CD4-positive, alpha-beta T cell treated with Interleukin-15 for 1 hour (primary cell): Measurements from ENCODE around the gene MAG.
"Not testable (repeated sequence)": the region's sequence is repeated elsewhere in the genome, so short reads cannot be mapped to it uniquely, and the experiment has no call there.

ENCODE experiments used
- DNase-seq: peaks from one replicate; pipeline ENCODE4 v3.0.0-alpha.2; 2020

The MAG gene

GRCh38 chr19:35346193-35347052 is 54.5 kb downstream of the MAG start:
- DNase-seq: peak; percentile 85

DNA sequence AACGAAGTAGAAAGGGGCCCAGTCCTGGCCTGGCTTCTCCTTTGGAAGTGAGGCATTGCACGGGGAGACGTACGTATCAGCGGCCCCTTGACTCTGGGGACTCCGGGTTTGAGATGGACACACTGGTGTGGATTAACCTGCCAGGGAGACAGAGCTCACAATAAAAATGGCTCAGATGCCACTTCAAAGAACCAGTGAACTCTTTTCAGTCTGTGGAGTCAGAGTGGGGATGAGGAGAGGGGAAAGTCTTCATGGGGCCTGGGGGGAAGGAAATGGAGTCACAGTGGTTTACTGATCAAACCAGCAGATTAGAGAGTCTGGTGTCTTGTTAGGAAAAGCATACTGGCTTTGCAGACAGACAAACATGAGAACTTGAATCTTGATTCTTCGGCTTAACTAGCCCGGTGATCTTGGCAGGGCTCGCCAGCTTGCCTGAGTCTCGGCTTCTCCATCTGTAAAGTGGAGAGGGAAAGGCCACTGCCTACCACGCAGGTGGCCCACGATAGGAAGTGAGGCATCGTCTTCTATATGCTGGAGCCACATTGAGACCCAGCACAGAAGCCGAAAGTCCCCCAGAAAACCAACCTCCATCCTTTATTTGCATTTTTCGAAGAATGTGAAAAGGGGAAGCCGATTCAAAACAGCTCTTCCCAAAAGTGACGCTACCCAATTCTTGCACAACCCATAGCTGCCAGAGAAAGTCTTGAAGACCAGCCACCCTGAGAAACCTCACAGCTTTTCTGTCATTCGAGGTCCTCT is 55.4 kb downstream of the MAG start, which contains the start of gene FFAR1:
FFAR1 (plus strand) TSS at position 732 of the 759 bp plus-strand sequence. CDS start 3,650 bp downstream, outside the sequence.
- peak; percentile 73 for DNase-seq

DNA sequence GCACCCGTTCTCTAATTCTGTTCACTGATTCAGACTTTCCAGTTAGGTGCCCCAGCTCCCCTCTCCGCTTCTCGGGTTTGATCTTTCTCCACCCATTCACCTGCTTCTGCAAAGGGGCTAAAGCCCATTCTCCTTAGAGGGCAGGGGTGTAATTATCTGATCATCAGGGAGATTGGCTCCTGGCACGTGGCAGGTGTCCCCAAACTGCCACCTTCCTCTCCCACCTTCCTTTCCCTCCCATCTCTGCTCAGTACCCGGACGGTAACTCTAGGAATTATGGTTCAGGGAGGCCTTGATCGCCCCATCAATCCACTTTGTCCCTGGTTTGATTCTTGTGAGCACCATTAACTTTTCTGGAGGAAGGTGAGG is 56.0 kb downstream of the MAG start:
- no peak for DNase-seq

GRCh38 chr19:35348911-35349611 is 57.1 kb downstream of the MAG start:
- no peak for DNase-seq

DNA sequence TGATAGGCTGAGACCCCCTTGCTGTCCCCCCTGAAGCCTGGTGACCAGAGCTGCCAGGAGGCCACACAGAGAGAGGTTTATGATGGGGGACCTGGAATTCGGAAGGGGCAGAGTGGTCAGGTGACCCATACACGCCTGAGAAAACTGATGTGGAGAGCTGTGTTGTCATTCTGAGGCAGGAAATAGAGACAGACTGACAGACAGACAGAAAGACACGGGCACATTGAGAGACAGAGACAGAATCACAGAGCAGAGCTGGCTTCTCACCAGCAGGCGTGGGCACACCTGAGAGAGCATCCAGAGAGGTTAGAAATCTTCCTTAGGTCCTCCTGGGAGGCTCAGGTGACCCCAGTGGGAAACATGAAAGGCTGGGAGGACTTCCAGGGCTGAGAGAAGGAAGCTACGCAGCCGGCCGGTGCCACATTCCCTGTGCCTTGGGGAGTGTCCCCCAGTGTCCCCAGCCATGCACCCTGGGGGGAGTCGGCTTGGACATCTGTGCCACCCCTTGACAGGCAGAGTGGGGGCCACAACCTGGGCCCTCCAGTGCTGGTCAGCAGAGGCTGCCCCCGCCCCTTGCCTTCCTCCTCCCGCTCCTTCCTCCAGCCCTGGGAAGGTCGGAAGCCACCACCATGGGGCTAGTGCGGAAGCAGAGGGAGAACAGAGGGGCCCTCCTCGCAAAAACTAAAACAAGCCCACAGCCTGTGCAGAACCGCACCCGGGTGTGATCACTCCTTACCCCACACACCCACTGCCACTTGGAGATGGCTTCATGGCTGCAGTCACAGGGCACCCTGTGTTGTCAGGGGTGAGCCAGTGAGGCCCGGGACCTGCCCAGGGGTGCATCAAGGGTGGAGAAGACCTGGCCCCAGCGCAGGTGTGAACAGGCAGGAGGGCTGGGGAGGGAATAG is 57.9 kb downstream of the MAG start:
- DNase-seq: no peak

GRCh38 chr19:35350591-35350990 is 58.6 kb downstream of the MAG start:
- no peak for DNase-seq

GRCh38 chr19:35351411-35352176 is 59.6 kb downstream of the MAG start:
- no peak for DNase-seq

GRCh38 chr19:35352177-35352447 is 60.2 kb downstream of the MAG start:
- DNase-seq: no peak

- peak; percentile 74 for DNase-seq
Measured at GRCh38 chr19:35352448-35353304, 60.7 kb downstream of the MAG start.

- no peak for DNase-seq
Measured at GRCh38 chr19:35353635-35354034, 61.7 kb downstream of the MAG start.

DNA sequence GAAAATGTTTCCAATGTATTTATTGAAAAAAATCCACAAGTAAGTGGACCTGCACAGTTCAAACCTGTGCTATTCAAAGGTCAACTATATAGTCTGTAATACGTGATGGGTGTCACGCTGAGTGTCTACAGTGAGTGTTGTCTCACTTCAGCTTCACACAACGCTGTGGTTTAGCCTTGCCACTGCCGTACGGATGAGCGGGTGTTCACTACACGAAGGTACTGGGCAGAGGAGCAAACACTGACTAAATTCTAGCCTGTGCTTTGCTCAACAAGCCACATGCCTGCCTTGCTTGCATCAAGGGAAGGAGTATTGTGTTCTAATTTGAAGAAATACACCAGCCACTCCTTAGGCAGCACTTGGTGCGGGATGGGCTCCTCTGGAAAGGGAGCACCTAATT is 62.9 kb downstream of the MAG start:
- no peak for DNase-seq

DNA sequence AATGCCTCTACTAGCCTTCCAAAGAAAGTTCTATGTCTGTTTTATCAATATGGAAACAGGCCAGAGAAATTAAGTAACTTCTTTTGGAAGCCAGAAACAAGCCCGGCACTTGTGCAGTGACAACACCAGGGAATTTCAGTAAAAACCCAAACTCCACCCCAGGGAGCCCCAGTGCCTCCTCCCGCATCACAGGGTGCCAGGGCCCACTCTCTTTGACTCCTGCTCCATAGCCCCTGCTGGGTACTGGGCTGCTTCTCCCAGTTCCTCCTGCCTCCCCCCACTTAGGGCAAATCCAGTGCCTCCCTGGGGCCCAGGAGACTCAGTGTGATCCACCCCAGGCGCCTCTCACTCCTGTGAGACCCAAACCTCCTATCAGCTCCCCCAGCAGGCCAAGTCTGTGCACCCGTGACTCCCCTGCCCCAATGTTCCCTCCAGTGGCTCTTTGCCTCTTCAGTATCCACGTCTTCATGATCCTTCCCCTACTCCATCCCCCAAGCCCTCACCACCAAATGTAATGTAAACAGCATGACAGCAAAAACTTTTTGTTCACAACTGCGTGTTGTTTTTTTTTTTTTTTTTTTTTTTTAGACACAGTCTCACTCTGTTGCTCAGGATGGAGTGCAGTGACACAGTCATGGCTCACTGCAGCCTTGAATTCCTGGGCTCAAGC is 64.0 kb downstream of the MAG start:
- DNase-seq: no peak

DNA sequence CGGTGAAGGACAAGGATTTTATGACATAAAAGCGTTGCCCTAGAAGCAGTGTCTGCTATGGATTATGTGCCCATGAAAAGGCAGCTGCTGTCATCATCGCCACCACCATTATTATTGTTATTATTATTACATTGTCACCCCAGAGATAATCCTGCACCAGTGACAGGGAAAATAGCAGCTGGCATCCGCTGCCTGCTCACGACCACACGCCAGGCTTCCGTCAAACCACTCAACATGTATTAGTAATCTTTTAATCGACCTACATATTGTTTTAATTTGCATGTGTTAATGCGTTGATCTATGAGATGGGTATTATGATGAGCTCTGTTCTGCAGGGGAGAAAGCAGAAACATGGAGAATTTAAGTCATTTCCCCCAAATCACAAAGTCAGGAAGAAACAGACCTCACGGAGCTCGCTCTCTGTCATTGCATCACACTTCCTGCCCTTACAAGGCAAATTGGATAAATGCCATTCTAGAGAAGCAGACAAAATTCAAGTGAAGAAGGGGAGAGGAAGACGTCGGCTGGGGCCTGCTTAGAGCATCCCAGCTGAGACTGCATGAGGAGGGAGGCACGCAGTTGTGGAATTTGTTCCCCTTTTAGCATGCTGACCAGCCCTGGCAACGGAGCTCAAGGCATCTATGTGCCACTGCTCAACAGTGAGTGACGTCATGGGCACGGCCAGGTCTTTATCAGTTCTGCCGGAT is 66.1 kb downstream of the MAG start, which contains the start of gene FFAR3:
FFAR3 (plus strand) TSS at position 594 of the 707 bp plus-strand sequence. CDS start 431 bp downstream, outside the sequence.
- peak; percentile 70 for DNase-seq

DNA sequence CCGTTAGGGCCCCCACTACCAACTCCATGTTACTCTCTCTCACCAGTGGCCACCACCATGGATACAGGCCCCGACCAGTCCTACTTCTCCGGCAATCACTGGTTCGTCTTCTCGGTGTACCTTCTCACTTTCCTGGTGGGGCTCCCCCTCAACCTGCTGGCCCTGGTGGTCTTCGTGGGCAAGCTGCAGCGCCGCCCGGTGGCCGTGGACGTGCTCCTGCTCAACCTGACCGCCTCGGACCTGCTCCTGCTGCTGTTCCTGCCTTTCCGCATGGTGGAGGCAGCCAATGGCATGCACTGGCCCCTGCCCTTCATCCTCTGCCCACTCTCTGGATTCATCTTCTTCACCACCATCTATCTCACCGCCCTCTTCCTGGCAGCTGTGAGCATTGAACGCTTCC is 66.9 kb downstream of the MAG start:
- not testable (repeated sequence) for DNase-seq

- not testable (repeated sequence) for DNase-seq
Measured at GRCh38 chr19:35359395-35359794, 67.4 kb downstream of the MAG start.

DNA sequence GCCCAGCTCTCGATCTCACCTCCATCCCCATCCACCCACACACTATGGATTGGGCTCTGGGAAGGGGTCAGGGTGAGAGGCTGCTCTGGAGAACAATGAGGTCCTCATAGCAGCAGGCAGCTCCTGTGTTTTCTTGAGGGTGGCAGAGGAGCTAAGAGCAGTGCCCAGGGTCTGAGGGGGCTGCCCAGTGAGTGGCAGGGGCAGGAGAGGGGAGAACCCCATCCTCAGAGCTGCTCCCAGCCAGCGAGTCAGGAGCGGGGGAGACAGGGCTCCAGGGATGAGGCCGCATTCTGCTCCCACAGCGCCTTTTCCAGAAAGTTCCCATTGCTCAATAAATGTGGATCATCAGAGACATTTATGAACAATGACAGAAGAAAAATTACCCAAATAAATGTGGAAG is 68.1 kb downstream of the MAG start:
- not testable (repeated sequence) for DNase-seq

DNA sequence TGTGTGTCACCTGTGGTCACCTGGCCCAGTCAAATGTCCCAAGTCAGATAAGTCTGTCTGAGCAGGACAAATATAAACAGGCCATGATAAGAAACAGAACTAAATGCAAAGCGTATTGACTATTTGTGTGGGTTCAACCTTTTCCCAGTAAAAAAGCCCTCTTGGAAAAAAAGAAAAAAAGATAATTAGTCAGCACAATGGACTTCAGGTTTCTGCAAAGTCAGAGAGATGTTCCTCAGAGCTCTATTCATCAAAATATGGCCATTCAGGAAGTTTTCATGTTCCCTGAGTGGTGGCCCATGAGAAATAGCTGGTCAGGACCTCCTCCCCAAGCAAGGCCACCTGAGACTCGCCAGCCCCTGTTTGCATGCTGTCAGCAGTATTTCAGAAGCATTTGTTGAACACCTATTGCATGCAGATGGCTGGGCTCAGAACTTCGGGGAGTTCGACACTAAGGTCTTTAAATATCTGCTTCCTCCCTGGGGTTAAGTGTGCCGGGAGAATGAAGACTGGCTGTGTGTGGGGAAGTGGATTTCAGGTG is 69.0 kb downstream of the MAG start:
- no peak for DNase-seq

GRCh38 chr19:35362261-35363000 is 70.5 kb downstream of the MAG start:
- DNase-seq: no peak
